ENCODE data around the gene IL1RN. TPM values are rescaled to one million over a fixed set of nuclear protein-coding genes. Genes with fewer than 3 reads are reported as not detected.
A peak's percentile ranks its signal among the peaks of the same experiment; 100 is the strongest.

The IL1RN gene
- total and polyA plus RNA-seq, 2 of the 13 experiments (the other 11 are each of a cell fraction or from before 2014, with no cell fraction given): 21.2 to 101 TPM

- TF ChIP-seq LCORL (IDR thresholded peaks at IDR 0.05): no peak
- peak; percentile 74; the same call in 1 of the 2 replicates for TF ChIP-seq LCORL (CRISPR knock-in tag; IDR thresholded peaks at IDR 0.05)
- TF ChIP-seq ETS1 (CRISPR knock-in tag; IDR thresholded peaks at IDR 0.05): no peak
- TF ChIP-seq SMAD1 (CRISPR knock-in tag; IDR thresholded peaks at IDR 0.05; ENCODE audit: borderline replicate concordance, low read depth): no peak
- TF ChIP-seq ZNF790 (CRISPR knock-in tag; IDR thresholded peaks at IDR 0.05; ENCODE audit: borderline replicate concordance): 0 out of 2 replicates have a peak, but pooled peaks have one; percentile 22
- no peak for TF ChIP-seq ZNF468 (CRISPR knock-in tag; IDR thresholded peaks at IDR 0.05)
- TF ChIP-seq ZBTB26 (CRISPR knock-in tag; IDR thresholded peaks at IDR 0.05; ENCODE audit: borderline replicate concordance): 0 out of 2 replicates have a peak, but pooled peaks have one; percentile 17
- no peak for TF ChIP-seq ZNF710 (CRISPR knock-in tag; IDR thresholded peaks at IDR 0.05; ENCODE audit: borderline replicate concordance)
- TF ChIP-seq SAFB2 (CRISPR knock-in tag; IDR thresholded peaks at IDR 0.05; ENCODE audit: borderline replicate concordance, low read depth): no peak
- no peak for TF ChIP-seq PCBP2 (optimal IDR thresholded peaks at IDR 0.05; ENCODE audit: low read depth, low read length, poor library complexity, severe bottlenecking)
- no peak; the same call in none of the 2 replicates for TF ChIP-seq ZNF331 (CRISPR knock-in tag; IDR thresholded peaks at IDR 0.05)
- no peak for TF ChIP-seq WIZ (CRISPR knock-in tag; IDR thresholded peaks at IDR 0.05)
- TF ChIP-seq ZBTB25 (CRISPR knock-in tag; IDR thresholded peaks at IDR 0.05): no peak; the same call in 1 of the 2 replicates
- no peak; the same call in 1 of the 2 replicates for TF ChIP-seq LBX2 (CRISPR knock-in tag; IDR thresholded peaks at IDR 0.05; ENCODE audit: borderline replicate concordance)
- TF ChIP-seq TGIF2 (CRISPR knock-in tag; IDR thresholded peaks at IDR 0.05): peak; percentile 48; the same call in 1 of the 2 replicates
- no peak for TF ChIP-seq PLRG1 (conservative IDR thresholded peaks at IDR 0.05)
- TF ChIP-seq ZNF383 (CRISPR knock-in tag; IDR thresholded peaks at IDR 0.05; ENCODE audit: borderline replicate concordance): no peak
- TF ChIP-seq FIP1L1 (IDR thresholded peaks at IDR 0.05; ENCODE audit: borderline replicate concordance, insufficient read depth, low read depth, low read length): no peak
- no peak for TF ChIP-seq GLMP (CRISPR knock-in tag; IDR thresholded peaks at IDR 0.05; ENCODE audit: borderline replicate concordance)
- no peak for TF ChIP-seq ELF1 (CRISPR knock-in tag; IDR thresholded peaks at IDR 0.05)
- TF ChIP-seq ZNF180 (CRISPR knock-in tag; IDR thresholded peaks at IDR 0.05; ENCODE audit: borderline replicate concordance, low read depth): no peak
- no peak for TF ChIP-seq KDM3A (CRISPR knock-in tag; IDR thresholded peaks at IDR 0.05; ENCODE audit: low read depth)
Observed at GRCh38 chr2:113156278-113157117, 29.1 kb downstream of the IL1RN start (continued).
